ENCODE data around the gene TBL3.
"Not testable (repeated sequence)": the region's sequence is repeated elsewhere in the genome, so short reads cannot be mapped to it uniquely, and the experiment has no call there.

The TBL3 gene

DNA sequence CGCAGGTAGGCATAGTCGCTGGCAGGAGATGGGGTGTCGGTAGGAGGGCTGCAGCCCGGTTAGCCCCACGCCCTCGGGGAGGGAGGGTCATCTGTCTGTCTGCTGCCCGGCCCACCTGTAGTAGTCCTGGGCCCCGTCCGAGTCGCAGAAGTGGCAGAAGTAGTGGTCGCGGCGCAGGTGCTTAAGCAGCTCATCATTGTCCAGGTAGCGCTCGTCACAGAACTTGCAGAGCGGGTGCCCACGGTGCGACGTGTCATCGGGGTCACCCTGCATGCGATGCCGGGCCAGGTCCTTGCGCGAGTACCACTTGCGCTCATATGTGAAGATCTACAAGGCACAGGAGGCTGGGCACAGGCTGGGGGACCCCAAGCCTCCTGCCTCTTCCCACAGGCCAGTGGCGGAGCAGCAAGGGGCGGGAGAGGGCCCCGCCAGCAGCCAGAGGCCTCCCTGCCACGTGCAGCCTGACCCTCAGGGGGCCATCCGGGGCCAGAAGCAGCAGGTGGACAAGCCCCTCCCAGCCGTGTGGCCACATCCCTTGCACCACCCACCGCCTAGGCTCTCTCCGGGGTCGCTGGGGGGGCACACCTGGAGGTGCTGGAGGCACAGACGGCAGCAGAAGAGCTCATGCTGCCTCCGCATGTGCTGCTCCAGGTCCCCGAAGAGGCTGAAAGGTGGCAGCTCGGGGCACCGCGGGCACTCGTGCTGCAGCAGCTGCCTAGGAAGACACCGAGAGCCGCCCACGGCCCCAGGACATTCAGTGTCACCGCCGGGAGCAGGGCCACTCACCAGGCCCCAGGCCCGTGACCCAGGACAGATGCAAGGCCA lies 30.8 kb downstream of the TBL3 start:
- DNase-seq, result no peak

DNA sequence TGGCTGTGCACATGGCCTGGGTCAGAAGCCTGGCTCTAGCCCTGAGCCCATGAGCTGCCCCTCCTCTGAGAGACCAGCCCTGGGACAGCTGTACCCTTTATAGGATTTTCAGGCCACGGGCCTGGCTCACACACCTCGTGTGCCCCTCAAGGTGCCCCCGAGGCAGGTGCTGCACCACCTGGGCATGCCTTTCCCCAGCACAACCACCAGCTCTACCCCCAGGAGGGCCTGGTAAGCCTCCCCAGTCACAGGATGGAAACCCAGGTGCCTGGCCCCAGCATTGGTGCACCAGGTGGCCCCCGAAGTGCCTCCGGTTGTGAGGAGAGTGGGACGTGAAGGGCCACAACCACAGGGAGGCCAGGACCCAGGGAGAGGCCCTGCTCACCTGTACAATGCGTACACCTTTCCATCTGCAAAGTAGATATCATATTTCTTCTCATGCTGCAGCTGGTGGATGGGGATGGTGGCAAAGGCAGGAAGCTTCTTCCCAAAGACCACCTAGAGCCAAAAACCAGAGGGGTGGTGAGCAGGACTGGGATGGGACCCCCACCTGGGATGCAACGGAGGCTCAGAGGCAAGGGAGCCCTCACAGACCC lies 31.5 kb downstream of the TBL3 start:
- DNase-seq, result no peak

GRCh38 chr16:2003827-2004641 lies 32.2 kb downstream of the TBL3 start:
- peak; percentile 80 for DNase-seq

DNA sequence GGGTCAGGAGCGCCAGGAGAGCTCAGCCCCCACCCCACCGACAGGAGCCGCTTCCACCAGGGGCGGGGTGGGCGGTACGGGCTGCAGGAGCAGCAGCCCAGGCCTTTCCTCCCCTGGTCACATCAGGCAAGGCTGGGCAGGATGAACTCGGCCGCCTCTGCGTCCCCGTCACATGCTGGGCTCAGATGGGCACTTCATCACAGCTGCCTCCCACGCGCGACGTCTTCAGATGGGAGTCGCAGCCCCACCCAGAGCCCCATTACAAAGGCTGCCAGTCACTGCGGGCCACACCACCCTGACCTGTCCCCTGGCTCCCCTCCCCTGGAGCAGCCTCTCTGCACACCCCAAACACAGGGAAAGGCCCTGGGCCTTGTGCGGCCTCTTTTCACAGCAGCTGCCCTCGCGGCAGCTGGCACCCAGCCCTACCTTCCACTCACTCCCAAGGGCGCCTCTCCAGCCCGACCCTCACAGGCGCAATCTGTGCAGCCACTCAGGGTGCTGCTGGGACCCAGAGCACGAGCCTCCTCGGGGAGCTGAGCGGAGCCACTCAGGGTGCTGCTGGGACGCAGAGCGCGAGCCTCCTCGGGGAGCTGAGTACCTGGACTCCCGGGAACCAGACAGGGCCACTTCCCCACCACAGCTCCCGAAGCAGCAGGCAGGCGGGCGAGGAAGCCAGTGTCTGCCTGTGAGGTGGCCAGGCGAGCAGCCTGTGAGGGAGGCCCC lies 33.1 kb downstream of the TBL3 start:
- no peak for DNase-seq

DNA sequence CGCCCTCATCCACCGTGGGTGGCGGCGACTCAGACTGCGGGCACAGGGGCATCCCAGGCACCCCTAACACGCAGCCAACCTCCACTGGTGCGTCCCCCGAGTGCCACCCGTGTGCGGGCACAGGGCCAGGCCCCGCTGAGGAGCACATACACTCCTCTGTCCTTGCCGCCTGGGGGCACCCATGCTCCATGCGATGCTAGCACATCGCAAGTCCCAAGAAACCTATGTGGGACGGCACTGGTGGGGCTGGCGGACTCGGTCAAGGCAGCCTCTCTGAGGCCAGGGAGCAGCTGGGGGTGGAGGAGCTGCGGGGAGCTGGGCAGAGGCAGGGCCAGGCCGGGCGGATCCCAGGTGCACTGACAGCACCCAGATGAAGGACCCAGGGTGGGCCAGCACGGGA lies 33.8 kb downstream of the TBL3 start:
- DNase-seq, result no peak

GRCh38 chr16:2006317-2006716 lies 34.5 kb downstream of the TBL3 start:
- DNase-seq, result no peak

- DNase-seq, result no peak
Observed at GRCh38 chr16:2007081-2007836, 35.4 kb downstream of the TBL3 start.

- no peak for DNase-seq
Observed at GRCh38 chr16:2008009-2008526, 36.2 kb downstream of the TBL3 start.

- DNase-seq, result no peak
Observed at GRCh38 chr16:2008631-2009163, 36.8 kb downstream of the TBL3 start.

GRCh38 chr16:2009164-2009711 lies 37.4 kb downstream of the TBL3 start:
- no peak for DNase-seq

GRCh38 chr16:2009791-2010510 lies 38.1 kb downstream of the TBL3 start, which contains the start of gene ZNF598:
TSS of gene ZNF598 (minus strand) at chr16:2009821.
- peak; percentile 71 for DNase-seq

GRCh38 chr16:2011726-2012125 lies 39.9 kb downstream of the TBL3 start:
- DNase-seq, result not testable (repeated sequence)

DNA sequence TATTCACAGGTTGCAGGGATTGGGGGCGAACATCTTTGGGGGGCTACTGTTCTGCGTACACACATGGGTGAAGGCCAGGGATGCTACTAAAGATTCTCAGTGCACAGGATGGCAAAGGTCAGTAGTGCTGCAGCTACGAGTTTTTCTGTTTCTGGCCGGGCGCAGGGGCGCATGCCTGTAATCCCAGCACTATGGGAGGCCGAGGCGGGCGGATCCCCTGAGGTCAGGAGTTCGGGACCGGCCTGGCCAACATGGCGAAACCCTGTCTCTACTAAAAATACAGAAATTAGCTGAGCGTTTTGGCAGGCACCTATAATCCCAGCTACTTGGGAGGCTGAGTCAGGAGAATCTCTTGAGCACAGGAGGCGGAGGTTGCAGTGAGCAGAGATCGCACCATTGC lies 41.7 kb downstream of the TBL3 start:
- no peak for DNase-seq

DNA sequence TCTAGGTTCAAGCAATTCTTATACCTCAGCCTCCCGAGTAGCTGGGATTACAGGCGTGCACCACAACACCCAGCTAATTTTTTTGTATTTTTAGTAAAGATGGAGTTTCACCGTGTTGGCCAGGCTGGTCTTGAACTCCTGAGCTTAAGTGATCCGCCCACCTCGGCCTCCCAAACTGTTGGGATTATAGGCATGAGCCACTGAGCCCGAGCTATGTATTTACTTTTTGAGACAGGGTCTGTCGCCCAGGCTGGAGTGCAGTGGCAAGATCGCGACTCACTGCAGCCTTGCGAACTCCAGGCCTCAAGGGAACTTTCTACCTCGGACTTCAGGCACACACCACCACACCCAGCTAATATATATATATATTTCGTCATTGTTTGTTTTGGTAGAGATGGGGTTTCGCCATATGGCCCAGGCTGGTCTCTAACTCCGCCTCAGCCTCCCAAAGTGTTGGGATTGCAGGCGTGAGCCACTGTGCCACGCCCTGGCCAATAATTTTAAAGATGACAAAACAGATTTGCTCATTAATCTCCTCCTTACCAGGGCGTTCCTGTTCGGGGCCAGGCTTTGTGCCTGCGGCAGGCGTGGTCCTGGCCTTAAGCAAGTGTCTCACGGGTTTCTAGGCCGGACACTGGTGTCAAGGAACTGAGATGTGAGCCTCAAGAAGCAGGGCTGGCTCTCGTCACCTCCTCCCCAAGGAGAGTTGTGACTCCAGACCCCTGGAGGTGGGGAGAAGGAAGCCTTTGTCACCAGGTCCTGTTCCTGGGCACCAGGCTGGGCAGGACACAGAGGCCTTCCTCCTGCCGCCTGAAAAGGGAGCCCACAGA lies 43.5 kb downstream of the TBL3 start:
- no peak for DNase-seq

DNA sequence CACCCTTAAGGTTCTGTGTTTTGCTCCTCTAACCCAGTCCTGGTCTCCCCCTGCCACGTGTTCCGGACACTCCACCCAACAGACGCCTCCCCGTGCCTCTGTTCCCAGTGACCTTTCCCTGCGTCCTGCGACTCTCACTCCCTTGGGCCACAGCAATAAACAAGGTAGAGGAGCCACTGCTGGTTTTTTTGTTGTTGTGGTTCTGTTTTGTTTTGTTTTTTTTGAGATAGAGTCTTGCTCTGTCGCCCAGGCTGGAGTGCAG lies 44.0 kb downstream of the TBL3 start:
- DNase-seq, result no peak

DNA sequence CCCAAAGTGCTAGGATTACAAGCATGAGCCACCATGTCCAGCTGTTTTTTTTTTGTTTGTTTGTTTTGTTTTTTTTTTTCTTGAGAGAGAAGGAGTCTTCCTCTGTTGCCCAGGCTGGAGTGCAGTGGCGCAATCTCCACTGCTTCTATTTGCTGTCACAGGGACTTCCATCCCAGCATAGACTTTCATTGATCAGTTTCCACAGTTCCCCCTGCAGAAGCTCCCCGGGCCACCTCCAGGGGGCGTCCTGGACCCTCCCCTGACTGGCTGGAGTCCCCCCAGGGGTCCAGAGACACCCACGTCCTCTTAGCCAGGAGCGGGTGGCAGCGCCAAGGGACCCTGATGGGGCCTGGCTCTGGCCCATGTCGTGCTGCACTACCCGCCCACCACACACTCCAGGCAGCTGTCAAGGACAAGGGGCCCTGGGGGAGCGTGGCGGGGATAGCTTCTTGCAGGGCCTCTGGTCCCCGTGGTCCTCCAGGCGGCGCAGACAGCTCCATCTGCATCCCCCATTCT lies 44.6 kb downstream of the TBL3 start:
- DNase-seq, result no peak

DNA sequence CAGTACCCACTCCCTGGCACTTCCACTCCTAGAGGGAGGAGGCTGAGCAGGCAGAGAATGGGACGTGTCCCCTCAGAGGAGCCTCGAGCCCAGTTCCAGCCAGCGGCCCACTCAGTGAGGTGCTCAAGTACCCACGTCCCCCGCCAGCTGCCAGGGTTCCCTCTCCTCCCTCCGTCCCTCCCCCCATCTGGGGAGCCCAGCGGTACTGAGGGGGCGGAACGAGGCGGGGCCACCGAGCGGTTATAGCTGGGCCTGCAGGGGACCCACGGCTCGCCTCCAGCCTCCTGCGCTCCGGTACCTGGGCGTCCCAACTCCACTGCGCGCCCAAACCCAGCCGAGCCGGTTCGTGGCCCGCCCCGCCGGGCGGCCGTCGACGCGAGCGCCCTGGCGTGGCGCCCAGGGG lies 47.7 kb downstream of the TBL3 start, which contains the start of gene NPW:
NPW (plus strand) TSS at position 268 of the 403 bp plus-strand sequence.
- DNase-seq, result no peak

DNA sequence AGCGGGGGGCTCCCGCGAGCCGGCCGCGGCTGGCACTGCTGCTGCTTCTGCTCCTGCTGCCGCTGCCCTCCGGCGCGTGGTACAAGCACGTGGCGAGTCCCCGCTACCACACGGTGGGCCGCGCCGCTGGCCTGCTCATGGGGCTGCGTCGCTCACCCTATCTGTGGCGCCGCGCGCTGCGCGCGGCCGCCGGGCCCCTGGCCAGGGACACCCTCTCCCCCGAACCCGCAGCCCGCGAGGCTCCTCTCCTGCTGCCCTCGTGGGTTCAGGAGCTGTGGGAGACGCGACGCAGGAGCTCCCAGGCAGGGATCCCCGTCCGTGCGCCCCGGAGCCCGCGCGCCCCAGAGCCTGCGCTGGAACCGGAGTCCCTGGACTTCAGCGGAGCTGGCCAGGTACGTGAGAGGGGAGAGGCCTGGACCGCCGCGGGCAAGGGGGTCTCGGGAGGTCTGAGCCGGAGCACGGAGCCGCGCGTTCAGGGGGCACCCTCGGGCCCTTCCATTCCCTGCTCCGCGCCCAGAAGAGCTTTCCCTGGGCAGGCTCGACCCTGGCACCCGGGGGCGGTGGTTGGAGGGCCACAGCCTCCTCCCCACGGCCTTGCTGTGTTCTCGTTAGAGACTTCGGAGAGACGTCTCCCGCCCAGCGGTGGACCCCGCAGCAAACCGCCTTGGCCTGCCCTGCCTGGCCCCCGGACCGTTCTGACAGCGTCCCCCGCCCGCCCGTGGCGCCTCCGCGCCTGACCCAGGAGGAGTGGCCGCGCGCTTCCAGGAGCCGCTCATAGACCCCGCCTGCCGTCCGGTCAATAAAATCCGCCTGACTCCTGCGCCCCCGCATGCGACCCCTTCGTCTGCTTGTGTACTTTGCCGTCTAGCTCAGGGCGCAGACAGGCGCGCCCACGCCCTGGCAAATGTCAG lies 48.3 kb downstream of the TBL3 start:
- DNase-seq, result no peak

DNA sequence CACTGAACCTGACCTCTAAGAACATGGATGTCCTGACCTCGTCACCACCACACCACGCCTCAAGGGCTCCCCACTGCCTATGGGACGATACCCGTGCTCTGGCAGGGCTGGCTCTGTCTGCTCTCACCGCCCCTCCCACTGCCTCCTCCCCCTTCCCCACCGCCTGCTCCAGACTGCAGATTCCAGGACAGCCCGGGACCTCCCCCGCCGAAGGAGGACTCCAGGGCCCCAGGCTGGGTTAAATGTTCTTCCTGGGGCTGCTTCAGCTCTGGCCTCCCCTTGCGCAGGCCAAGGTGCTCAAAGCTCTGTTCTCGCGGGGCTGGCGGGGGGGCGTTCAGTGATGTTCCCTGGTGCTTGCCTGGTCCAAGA lies 50.9 kb downstream of the TBL3 start:
- no peak for DNase-seq

Data from NCI-H2227 treated with DMSO at 0.1 percent for 48 hours (cell line).